HepG2 (cell line): ENCODE results near the gene ECSIT. TPM values are rescaled to one million over a fixed set of nuclear protein-coding genes. Genes with fewer than 3 reads are reported as not detected.

ENCODE experiments used
- MZF1 ChIP-seq: sonication (generic); formaldehyde crosslinking; IDR thresholded peaks from 2 replicates; pipeline ENCODE4 v1.8.1; 2023; ENCODE audit warnings: mild to moderate bottlenecking, missing genetic modification reagents, borderline replicate concordance
- RFX1 ChIP-seq: fragments of 450-650 bp; IDR thresholded peaks from 2 replicates; pipeline ENCODE4 v1.6.1; 2017
- TBX2 ChIP-seq: sonication (generic); formaldehyde crosslinking; IDR thresholded peaks from 2 replicates; pipeline ENCODE4 v1.5.0; 2020; ENCODE audit warnings: missing genetic modification reagents, mild to moderate bottlenecking, borderline replicate concordance
- polyA plus RNA-seq, 8 experiments: library from polyadenylated mRNA; depleted of rRNA in 3 of 8; stranded (reverse) in 7 of 8; unstranded in 1 of 8; fragments of >200 nt; fragmentation: Illumina TruSeq in 4 of 8; extraction: Trizol in 4 of 8; gene quantifications; 2 replicates each; pipeline versions ENCODE4 v1.2.1 to v1.2.3, GENCODE V29; 2011 to 2016; ENCODE audit warnings: low read depth in 4 of 8, missing spikeins in 1 of 8, mixed read lengths in 1 of 8; ENCODE audit not compliant: insufficient read depth in 1 of 8
- total RNA-seq, 5 experiments: library from RNA; depleted of rRNA; stranded (reverse); fragments of >200 nt; fragmentation: Illumina TruSeq; extraction: Trizol; gene quantifications; 2 replicates each; pipeline ENCODE4 v1.2.3, GENCODE V29; 2016; ENCODE audit warnings: low read depth in 1 of 5
- TF ChIP-seq, protein P1 (sequence below): sonication (generic); formaldehyde crosslinking; IDR thresholded peaks from one replicate; pipeline ENCODE4 v1.5.1; 2020; ENCODE audit warnings: mild to moderate bottlenecking, missing genetic modification reagents; ENCODE audit errors: not compliant biosample characterization
- TF ChIP-seq, protein P2 (sequence below), 2 experiments: sonication (generic) in 1 of 2; formaldehyde crosslinking in 1 of 2; IDR thresholded peaks; 2 replicates each; pipeline versions ENCODE4 v1.5.1 to v1.6.1; 2011 to 2020; ENCODE audit warnings: borderline replicate concordance in 1 of 2, low read depth in 1 of 2, low read length in 1 of 2, mild to moderate bottlenecking in 1 of 2, missing genetic modification reagents in 1 of 2, moderate library complexity in 1 of 2
- TF ChIP-seq, protein P3 (sequence below): sonication (generic); formaldehyde crosslinking; IDR thresholded peaks from 2 replicates; pipeline ENCODE4 v1.4.0; 2020; ENCODE audit warnings: missing genetic modification reagents

The ECSIT gene
- total and polyA plus RNA-seq, 2 of the 13 experiments (the other 11 are each of a cell fraction or from before 2014, with no cell fraction given): 36.4 to 62.3 TPM

DNA sequence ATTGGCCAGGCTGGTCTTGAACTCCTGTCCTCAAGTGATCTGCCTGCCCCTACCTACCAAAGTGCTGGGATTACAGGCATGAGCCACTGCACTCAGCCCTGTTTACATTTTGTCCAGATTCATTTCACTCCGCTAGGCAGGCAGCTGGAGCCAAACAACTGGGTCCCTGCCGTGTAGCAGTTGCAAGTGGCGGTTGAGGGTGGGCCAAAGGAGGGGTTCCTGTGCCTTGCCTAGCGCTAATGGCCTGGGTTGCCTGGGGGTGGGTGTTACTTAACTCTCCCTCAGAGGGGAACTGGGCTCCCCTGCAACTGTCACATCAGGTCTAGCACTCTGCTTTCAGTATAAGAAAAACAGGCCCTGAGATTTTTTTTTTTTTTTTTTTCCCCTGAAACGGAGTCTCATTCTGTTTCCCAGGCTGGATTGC is 41.1 kb upstream of the ECSIT start (continued):
- TF ChIP-seq, protein P1, sequence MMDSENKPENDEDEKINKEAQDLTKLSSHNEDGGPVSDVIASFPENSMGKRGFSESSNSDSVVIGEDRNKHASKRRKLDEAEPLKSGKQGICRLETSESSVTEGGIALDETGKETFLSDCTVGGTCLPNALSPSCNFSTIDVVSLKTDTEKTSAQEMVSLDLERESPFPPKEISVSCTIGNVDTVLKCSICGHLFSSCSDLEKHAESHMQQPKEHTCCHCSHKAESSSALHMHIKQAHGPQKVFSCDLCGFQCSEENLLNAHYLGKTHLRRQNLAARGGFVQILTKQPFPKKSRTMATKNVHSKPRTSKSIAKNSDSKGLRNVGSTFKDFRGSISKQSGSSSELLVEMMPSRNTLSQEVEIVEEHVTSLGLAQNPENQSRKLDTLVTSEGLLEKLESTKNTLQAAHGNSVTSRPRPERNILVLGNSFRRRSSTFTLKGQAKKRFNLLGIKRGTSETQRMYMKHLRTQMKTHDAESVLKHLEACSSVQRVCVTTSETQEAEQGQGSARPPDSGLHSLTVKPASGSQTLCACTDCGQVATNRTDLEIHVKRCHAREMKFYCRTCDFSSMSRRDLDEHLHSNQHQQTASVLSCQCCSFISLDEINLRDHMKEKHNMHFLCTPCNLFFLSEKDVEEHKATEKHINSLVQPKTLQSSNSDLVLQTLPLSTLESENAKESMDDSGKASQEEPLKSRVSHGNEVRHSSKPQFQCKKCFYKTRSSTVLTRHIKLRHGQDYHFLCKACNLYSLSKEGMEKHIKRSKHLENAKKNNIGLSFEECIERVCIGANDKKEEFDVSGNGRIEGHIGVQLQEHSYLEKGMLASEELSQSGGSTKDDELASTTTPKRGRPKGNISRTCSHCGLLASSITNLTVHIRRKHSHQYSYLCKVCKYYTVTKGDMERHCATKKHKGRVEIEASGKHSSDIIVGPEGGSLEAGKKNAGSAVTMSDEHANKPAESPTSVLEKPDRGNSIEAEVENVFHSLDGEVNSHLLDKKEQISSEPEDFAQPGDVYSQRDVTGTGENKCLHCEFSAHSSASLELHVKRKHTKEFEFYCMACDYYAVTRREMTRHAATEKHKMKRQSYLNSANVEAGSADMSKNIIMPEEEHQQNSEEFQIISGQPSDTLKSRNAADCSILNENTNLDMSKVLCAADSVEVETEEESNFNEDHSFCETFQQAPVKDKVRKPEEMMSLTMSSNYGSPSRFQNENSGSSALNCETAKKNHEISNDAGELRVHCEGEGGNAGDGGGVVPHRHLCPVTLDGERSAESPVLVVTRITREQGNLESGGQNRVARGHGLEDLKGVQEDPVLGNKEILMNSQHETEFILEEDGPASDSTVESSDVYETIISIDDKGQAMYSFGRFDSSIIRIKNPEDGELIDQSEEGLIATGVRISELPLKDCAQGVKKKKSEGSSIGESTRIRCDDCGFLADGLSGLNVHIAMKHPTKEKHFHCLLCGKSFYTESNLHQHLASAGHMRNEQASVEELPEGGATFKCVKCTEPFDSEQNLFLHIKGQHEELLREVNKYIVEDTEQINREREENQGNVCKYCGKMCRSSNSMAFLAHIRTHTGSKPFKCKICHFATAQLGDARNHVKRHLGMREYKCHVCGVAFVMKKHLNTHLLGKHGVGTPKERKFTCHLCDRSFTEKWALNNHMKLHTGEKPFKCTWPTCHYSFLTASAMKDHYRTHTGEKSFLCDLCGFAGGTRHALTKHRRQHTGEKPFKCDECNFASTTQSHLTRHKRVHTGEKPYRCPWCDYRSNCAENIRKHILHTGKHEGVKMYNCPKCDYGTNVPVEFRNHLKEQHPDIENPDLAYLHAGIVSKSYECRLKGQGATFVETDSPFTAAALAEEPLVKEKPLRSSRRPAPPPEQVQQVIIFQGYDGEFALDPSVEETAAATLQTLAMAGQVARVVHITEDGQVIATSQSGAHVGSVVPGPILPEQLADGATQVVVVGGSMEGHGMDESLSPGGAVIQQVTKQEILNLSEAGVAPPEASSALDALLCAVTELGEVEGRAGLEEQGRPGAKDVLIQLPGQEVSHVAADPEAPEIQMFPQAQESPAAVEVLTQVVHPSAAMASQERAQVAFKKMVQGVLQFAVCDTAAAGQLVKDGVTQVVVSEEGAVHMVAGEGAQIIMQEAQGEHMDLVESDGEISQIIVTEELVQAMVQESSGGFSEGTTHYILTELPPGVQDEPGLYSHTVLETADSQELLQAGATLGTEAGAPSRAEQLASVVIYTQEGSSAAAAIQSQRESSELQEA: no peak
- TF ChIP-seq, protein P2, sequence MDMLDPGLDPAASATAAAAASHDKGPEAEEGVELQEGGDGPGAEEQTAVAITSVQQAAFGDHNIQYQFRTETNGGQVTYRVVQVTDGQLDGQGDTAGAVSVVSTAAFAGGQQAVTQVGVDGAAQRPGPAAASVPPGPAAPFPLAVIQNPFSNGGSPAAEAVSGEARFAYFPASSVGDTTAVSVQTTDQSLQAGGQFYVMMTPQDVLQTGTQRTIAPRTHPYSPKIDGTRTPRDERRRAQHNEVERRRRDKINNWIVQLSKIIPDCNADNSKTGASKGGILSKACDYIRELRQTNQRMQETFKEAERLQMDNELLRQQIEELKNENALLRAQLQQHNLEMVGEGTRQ (IDR thresholded peaks at IDR 0.05; ENCODE audit: low read depth, low read length): no peak
- TF ChIP-seq, protein P2 (CRISPR knock-in tag; IDR thresholded peaks at IDR 0.05; ENCODE audit: borderline replicate concordance): no peak
- TF ChIP-seq, protein P3, sequence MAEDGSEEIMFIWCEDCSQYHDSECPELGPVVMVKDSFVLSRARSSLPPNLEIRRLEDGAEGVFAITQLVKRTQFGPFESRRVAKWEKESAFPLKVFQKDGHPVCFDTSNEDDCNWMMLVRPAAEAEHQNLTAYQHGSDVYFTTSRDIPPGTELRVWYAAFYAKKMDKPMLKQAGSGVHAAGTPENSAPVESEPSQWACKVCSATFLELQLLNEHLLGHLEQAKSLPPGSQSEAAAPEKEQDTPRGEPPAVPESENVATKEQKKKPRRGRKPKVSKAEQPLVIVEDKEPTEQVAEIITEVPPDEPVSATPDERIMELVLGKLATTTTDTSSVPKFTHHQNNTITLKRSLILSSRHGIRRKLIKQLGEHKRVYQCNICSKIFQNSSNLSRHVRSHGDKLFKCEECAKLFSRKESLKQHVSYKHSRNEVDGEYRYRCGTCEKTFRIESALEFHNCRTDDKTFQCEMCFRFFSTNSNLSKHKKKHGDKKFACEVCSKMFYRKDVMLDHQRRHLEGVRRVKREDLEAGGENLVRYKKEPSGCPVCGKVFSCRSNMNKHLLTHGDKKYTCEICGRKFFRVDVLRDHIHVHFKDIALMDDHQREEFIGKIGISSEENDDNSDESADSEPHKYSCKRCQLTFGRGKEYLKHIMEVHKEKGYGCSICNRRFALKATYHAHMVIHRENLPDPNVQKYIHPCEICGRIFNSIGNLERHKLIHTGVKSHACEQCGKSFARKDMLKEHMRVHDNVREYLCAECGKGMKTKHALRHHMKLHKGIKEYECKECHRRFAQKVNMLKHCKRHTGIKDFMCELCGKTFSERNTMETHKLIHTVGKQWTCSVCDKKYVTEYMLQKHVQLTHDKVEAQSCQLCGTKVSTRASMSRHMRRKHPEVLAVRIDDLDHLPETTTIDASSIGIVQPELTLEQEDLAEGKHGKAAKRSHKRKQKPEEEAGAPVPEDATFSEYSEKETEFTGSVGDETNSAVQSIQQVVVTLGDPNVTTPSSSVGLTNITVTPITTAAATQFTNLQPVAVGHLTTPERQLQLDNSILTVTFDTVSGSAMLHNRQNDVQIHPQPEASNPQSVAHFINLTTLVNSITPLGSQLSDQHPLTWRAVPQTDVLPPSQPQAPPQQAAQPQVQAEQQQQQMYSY (CRISPR knock-in tag): no peak
- TF ChIP-seq RFX1 (no peak), TBX2 (CRISPR knock-in tag) (no peak), MZF1 (CRISPR knock-in tag) (no peak)
